Activated CD8-positive, alpha-beta memory T cell treated with anti-CD3 and anti-CD28 coated beads, Interleukin-2, amount 50 U/mL, for 1 hour (primary cell): ENCODE data around the gene PLEKHG5.

Source experiments
- DNase-seq: peaks from one replicate; pipeline ENCODE4 v3.0.0-alpha.2; 2020; ENCODE audit errors: extremely low read depth

PLEKHG5 gene

GRCh38 chr1:6509220-6509918, 17.9 kb upstream of the PLEKHG5 start:
- no peak for DNase-seq

- no peak for DNase-seq
Measured at GRCh38 chr1:6508816-6509189, 17.3 kb upstream of the PLEKHG5 start.

GRCh38 chr1:6508154-6508815, 16.8 kb upstream of the PLEKHG5 start:
- DNase-seq, result no peak

GRCh38 chr1:6507461-6507911, 16.0 kb upstream of the PLEKHG5 start:
- no peak for DNase-seq

GRCh38 chr1:6507037-6507428, 15.6 kb upstream of the PLEKHG5 start:
- DNase-seq, result no peak

GRCh38 chr1:6506210-6507036, 15.0 kb upstream of the PLEKHG5 start:
- no peak for DNase-seq

- DNase-seq, result no peak
Measured at GRCh38 chr1:6505367-6506209, 14.1 kb upstream of the PLEKHG5 start.

GRCh38 chr1:6504887-6505286, 13.4 kb upstream of the PLEKHG5 start:
- DNase-seq, result no peak

GRCh38 chr1:6503884-6504602, 12.6 kb upstream of the PLEKHG5 start:
- DNase-seq, result no peak

GRCh38 chr1:6502000-6502891, 10.8 kb upstream of the PLEKHG5 start:
- DNase-seq, result no peak

- no peak for DNase-seq
Measured at GRCh38 chr1:6501279-6501813, 9.9 kb upstream of the PLEKHG5 start.

GRCh38 chr1:6500544-6501278, 9.2 kb upstream of the PLEKHG5 start:
- no peak for DNase-seq

GRCh38 chr1:6499296-6499695, 7.8 kb upstream of the PLEKHG5 start:
- no peak for DNase-seq

GRCh38 chr1:6498576-6499111, 7.2 kb upstream of the PLEKHG5 start:
- DNase-seq, result no peak

- DNase-seq, result no peak
Measured at GRCh38 chr1:6497867-6498575, 6.6 kb upstream of the PLEKHG5 start.

- no peak for DNase-seq
Measured at GRCh38 chr1:6497215-6497866, 5.9 kb upstream of the PLEKHG5 start.

- DNase-seq, result no peak
Measured at GRCh38 chr1:6496890-6497214, 5.4 kb upstream of the PLEKHG5 start.

- no peak for DNase-seq
Measured at GRCh38 chr1:6496365-6496721, 4.9 kb upstream of the PLEKHG5 start.
